ENCODE results near the gene AGAP2.

GRCh38 chr12:57700317-57700716, 38.2 kb downstream of the AGAP2 start:
- TF ChIP-seq EZH2 (IDR thresholded peaks at IDR 0.05) (no peak), FOXP2 (optimal IDR thresholded peaks at IDR 0.05; ENCODE audit: control extremely low read depth, extremely low read length, insufficient read depth) (no peak)
